Stimulated activated CD8-positive, alpha-beta memory T cell treated with anti-CD3 and anti-CD28 coated beads, Interleukin-4, amount 100 ng/mL, for 24 hours (primary cell): ENCODE measurements around the gene COL27A1.

Experiments
- DNase-seq: peaks from one replicate; pipeline ENCODE4 v3.0.0-alpha.2; 2020; ENCODE audit warnings: low read depth

The COL27A1 gene

DNA sequence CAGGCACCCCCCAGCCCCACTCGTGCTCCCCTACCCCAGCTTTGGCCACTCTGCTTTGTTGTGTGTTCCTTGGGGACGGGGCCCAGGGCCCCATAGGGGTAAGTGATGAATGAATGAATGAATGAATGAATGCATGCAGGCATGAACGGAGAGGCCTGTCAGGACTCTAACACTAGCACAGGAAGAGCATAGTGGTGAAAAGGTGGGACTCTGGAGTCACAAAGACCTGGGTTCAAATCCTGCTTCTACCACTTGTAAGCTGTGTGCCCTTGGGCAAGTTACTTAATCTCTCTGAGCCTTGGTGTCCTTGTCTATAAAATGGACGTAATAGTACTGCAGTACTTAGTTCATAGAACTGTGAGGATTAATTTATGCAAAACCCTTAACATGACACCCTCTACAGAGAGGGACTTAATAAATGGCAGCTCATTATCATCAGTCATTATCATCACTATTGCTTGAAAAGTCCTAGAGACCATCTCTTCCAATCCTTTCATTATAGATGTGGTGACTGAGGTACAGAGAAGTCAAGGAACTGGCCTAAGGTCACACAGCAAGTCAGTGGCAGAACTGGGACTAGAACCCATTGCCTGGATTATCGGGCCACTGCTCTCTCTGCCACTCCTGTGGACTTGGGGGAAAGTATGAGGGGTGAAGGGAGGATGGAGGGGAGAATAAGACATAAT is 187.6 kb downstream of the COL27A1 start:
- no peak for DNase-seq

DNA sequence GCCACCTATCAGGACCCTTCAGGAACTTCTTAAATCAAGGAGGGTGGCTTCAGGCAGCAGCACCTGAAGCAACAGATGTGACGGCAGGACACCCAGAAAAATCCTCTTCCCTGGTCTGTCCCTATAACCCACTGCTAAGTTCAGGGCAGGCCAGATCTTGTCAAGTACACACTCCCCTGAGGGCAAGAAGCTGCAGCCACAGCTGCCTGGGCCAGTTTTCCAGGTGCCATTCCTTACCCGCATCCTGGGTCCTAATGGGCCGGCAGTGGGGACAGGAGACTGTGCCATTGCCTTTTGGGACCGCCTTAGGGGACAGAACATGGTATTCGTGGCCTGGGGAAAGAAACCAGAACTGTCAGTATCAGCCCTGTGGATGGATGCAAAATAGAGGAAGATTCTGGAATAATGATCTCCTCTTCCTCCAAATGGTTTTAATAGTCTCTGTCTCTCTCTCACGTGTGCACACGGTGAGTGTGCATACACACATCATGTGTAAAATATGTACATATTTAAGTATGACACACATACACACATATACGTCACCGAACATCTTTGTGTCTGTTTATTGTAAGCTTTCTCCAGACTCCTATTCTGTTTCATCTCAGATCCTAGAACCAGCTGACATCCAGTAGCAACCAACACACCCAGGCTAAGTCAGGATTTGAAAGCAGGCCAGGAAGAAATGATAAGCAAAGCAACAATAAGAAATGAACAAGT is 188.3 kb downstream of the COL27A1 start:
- no peak for DNase-seq

DNA sequence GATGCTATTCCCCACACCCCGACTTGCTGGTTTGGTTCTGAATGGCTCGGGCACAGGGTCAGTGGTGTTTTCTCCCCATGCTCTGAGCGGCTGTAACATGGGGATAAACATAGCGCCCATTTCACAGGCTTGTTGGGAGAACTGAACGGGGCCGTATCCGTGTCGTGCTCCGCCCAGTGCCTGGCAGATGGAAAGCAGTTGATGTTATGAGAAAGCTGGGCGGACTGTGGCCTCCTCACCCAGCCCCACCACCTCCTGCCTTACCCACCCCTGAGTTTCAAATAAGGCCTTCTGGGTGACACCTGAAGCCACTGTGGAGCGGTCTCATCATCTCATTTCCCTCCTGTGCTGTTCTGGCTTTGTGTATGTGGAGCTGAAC is 188.8 kb downstream of the COL27A1 start:
- no peak for DNase-seq

DNA sequence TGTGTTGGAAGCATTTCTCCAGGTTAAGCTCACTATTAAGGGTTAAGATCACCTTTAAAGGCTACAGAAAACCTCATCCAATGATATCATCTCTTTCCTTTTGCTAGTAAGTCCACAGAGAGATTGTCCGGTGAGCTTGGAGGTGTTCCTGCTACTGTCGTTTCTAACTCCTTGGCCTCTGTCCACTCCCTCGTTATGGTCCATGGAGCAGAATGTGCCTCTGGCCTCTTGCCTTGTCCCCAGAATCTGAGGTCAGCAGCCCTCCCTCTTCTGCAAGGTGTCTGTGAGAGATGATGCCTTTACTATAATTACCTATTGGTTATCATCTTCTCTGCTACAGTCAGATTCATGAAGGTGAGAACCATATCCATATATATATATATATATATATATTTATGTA is 189.4 kb downstream of the COL27A1 start:
- DNase-seq = no peak

DNA sequence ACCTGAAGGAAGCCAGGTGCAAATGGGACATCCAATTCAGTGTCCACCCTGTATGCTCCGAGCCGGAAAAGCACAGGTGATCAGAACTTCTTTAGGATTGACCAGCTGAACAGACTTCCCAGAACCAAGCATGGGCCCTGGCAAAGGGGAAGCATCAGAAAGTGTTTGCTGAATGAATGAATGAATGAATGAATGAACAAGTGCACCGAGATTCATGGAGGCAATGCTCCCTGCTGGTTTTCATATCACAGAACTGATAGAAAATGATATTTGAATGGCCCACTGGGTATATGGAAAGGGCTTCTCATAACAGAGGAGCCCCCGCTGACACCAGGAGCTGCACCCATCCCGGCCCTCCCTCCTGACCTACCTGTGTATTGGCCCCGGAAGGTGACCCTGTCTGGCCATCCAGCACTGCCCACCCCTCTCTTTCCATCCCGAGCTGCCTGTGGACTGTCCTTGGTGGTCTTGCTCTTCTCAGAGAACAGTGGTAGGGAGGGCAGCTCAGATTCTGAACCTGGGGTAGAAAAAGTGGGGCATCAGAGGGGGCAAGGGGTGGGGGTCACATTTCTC is 190.2 kb downstream of the COL27A1 start:
- no peak for DNase-seq

DNA sequence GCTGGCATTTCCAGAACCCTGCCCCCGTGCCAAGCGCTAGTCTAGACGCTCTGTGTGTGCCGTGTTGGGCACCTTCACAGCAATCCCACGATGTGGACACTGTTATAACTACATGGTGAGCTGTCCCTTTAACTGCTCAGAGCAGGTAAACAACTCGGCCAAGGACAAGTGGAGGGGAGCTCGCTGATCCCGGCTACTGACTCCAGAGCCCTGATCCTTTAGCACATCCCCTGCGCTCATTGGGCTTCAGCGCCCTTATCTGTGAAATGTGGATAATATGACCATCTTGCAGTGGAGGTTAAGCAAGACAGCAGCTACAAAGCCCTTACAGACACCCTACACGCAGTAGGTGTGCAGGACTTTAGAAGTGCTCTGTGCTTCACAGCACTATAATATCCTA is 190.8 kb downstream of the COL27A1 start:
- DNase-seq = no peak

DNA sequence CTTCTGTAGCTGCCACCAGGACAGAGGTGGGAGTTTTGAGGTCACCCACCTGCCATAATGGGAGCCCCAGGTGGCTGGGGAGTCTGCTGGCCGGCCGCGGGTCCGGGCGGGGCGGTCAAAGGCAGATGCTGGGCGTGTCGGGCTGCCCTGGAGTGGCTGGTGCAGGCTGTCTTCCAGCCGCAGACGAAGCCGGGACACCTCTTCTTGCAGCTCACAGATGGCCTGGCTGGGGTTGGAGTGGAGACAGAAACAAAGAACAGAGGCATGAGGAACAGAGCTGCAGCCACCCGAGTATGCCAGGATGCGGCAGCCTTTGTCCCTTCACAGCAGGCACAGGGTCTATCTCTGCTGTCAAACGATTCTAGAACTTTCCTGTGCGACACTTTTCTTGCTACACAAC is 192.3 kb downstream of the COL27A1 start:
- DNase-seq = no peak

DNA sequence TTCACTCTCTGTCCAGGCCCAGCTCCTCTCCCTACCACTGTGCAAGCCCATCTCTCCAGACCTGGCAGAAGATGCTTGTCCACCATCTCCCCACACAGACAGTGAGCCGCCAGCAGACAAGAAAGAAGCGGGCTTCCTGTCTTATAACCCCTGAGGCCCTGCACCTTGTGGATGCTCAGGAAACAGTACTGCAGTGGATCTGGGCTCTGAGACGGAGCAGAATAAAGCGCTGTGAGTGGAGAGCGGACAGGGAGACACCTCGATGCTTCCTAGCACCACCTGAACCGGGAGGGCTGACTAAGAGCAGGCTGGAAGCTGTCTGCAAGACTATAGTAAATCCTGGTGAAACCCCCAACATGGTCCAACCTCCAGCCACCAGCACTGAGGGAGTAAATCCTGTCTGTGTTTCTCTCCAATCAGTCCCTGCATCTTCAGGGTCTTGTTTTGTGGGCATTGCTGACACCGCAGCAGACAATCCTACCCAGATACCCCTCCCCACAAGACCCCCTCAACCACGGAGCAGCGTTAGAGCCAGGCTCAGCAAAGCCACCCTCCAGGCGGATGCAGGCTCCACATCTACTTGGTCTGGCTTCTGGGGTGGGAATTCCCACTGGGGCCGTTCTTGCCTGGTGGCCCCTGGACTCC is 193.0 kb downstream of the COL27A1 start:
- no peak for DNase-seq

DNA sequence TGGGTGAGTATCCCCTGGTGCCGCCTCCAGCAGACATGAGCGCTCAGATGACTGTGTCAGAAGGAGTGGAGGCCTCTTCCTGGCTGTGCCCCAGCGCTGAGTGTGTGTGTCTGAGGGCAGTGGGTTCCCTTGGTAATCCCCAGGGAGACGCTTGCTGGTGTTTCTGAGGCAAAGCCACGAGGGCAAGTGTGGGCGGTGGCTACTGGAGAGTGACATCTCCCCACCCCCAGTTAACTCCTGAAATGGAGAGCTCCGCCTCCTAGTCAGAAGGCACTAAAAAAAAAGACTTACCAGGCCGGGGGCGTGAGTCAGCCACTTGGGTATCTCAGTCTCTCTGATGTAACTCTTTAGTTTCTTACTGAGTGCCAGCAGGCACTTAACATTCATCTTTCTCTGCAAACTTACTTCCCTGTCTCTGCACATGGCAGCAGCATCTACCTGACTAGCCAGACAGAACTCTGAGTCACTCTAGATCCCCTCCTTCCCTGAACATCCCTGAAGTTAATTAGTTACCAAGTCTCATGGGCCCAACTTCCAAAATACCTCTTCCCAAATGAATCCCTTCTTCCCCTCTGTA is 193.7 kb downstream of the COL27A1 start:
- peak; percentile 82 for DNase-seq

DNA sequence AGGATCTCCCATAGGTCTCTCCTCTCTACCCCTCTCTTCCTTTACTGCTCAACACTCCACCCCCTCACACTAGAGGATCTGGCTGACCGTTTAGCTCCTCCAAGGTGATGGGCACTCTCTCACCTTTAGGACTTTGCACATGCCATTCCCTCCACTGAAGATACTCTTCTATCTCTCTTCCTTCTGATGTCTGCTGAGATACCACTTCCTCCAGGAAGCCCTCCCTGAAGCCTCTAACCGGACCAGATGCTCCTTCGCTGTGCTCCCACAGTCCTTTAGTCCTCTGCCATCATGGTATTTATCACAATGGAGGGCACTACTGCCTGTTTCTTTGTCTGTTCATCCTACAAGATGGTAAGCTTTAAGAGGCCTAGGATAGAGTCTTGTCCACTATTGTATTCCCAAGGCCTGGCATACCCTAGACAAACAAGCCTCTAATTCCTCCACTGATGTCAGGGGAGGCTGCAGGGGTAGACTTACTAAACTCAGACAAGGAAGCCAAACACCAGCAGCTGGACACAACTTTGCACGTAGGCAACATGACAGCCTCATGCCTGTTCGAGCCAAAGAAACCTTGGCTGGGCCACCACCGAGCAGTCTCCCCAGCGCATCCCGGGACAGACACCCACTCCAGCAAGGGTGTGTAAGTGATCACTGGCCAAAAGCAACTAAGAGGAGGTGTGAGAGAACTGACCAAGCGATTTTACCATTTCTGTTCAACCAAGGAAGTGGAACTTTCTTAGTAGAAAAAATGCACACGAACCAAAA is 194.6 kb downstream of the COL27A1 start:
- DNase-seq = no peak

DNA sequence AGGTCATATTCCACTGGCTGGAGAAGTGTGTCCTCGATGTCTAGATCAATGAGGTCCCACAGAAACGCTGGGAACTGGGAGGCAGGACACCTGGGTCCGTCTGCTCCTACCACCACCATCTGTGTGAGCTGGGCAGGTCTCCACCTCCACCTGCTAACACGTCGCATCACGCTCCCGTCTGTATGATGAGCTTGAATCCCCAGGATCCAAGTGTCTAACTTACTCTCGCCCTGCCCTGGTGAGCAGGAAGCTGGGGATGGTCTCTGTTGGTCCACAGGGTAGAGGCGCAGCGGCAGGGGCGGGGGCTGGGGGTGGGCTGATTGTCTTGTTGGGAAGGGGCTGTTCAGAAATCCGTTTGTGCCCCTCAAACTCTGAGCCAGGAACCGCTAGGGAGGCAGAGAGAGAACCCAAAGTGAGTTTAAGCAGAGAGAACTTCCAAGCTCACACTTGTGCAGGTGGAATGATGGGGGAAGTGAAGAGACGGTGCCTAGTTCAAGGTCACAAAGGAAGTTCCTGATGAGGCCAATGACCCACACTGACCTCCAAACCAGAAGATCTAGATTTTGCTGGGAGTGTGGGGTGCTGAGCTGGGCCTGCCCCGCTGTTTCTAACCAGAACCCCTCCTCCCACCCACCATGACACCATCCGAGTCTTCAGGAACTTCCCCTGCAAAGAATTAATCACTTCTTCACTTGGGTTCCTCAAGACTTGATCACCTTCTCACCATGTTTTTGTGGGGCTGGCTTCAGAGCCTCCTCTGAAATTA is 195.5 kb downstream of the COL27A1 start:
- no peak for DNase-seq

DNA sequence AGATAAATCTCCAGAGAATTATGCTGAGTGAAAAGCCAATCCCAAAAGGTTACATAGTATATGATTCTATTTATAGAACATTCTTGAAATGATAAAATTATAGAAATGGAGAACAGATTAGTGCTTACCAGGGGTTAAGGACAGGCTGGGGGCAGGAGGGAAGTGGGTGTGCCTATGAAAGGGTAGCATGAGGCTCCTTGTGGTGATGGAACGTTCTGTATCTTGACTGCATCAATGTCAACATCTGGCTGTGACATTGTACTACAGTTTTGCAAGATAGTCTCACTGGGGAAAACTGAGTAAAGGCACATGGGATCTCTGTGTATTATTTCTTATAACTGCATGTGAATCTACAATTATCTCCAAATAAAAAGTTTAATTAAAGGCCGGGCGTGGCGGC is 196.6 kb downstream of the COL27A1 start:
- DNase-seq = no peak

DNA sequence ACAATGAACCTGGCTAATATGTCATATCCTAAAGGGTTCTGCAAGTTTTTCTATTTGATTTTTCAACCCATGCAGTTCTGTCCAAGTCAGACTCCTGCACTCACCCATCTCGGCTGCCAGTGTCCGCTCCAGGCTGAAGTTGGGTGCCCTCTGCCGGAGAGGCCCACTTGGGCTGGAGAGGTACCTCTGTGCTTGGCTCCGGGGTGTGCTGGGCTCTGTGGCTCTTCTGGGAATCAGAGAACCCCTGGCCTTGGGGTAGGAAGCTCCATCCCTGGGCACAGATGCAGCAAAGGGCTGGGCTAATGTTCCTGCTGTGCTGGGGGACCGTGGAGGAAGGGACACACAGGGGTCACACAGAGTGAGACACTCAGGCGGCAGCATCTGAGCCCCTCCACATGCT is 200.5 kb downstream of the COL27A1 start:
- no peak for DNase-seq

DNA sequence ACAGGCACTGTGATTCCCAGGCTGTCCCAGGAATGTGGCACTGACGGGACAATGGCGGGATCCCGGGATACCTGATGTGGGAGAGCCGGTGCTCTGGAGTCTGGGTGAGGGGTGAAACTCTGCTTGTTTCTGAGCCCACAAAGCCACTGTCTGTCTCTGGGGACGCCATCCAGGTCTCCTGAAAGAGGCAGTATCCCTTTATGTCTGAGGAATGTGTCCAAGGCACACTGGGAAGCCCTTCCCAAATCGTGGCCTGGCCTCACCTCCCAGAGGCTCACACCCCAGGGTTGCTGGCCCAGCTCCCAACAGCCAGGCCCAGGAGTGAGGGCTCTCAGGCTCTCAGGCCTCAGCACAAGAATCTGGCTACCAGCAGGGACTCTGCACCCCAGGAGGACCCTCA is 201.5 kb downstream of the COL27A1 start:
- no peak for DNase-seq

DNA sequence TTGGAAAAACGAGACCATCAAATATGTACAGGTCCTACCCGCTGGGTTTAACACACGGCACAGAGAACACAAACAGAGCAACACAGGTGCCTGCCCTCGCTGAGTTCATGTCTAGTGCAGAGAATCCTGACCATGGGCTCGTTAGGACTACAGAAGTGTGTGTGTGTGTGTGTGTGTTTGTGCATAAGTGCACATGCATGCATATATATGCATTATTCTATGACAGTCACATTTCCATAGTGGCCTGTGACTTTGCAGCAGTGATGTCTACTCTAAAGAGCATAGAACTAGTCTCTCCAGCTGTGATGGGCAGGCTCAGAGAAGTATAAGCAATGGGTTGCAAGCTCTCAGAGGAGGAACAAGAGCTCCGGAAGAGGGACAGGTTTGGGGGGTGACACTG is 202.0 kb downstream of the COL27A1 start:
- no peak for DNase-seq

DNA sequence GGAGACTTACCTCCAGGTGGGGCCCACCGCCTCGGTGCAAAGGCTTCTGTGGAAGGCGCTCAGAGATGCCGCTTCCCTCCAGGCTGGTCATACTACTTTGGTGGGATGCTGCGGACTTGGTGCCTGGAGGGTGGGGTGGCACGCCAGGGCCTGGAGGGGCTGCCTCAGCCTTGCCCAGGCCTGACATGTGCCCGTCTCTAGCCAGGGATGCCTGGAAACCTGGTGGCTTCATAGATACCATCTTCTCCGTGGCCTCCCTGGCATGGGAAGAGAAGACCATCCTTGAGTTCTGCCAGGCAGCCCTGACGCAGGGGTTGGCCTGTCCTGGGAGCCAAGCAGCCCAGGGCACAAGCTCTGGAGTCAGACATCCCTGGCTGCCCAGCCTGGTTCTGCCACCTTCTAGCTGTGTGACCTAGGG is 202.6 kb downstream of the COL27A1 start:
- no peak for DNase-seq

DNA sequence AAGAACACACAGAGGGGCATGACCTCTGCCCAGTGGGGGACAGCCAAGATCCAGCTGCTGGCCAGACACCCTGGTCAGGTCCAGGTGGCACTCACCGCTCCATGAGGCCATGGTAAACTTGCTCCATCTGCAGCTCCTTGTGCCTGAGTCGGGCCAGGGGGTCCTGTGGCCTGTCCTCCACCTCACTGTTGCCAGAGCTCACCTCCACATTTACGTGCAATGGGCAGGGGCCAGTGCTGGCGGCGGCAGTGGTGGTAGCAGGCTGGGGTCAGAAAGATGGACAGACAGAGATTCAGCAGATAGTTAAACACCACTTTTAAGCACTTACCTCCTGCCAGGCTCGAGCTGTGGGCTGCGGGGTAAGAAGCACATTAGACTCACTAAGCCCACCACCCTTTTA is 204.5 kb downstream of the COL27A1 start:
- DNase-seq = no peak

DNA sequence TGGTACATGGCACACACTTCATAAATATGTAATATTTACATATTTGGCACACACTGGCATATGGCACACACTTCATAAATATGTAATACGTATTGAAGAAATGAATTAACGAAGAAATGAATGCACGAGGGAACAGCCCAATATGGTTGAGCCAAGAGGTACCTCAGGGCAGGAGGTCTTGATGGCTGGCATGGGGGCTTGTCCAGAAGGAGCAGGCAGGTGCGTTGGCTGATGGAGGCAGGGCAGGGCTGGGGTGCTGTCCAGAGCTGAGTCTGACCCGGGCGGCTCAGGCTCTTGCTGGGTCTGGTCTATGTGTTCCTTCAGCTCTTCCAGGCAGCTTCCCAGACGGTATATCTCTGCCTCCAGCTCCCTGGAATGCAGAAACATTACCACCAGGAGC is 206.2 kb downstream of the COL27A1 start:
- DNase-seq = no peak
